ENCODE results near the gene STK4.

- no peak for TF ChIP-seq POLR2A (IDR thresholded peaks at IDR 0.05)
- TF ChIP-seq CTCF (IDR thresholded peaks at IDR 0.05) = no peak
These were observed 6.7 kb downstream of the STK4 start for GRCh38 chr20:44973053-44973452.
